ENCODE results near the gene FITM1.
"Not testable (repeated sequence)": the region's sequence is repeated elsewhere in the genome, so short reads cannot be mapped to it uniquely, and the experiment has no call there.

The FITM1 gene

GRCh38 chr14:24100197-24100981 is 30.1 kb upstream of the FITM1 start:
- Histone ChIP-seq H3K9me3 (ENCODE audit: low read length) (no peaks in the 10 kb centered on the region), H3K36me3 (ENCODE audit: insufficient read depth, low read length) (peaks cover 7% of the 10 kb centered on the region), H3K27ac (ENCODE audit: low read depth, low read length) (no peak overlapping the region), H3K27me3 (ENCODE audit: control insufficient read depth in 1 of 2, insufficient read depth in 2 of 2, low read length in 2 of 2) (no peaks in the 10 kb centered on the region), H3K4me3 (ENCODE audit: low read depth in 1 of 2, low read length in 2 of 2) (no peak overlapping the region), H3K9ac (ENCODE audit: low read length) (no peak overlapping the region), H3K4me1 (ENCODE audit: insufficient read depth, low read length) (peaks cover 5% of the 10 kb centered on the region)

GRCh38 chr14:24100982-24101494 is 29.4 kb upstream of the FITM1 start:
- no peak overlapping the region for H3K4me3 ChIP-seq (ENCODE audit: low read depth in 1 of 2, low read length in 2 of 2)
- H3K9me3 ChIP-seq (ENCODE audit: low read length) = no peaks in the 10 kb centered on the region
- H3K36me3 ChIP-seq (ENCODE audit: insufficient read depth, low read length) = peaks cover 7% of the 10 kb centered on the region
- no peak overlapping the region for H3K27ac ChIP-seq (ENCODE audit: low read depth, low read length)
- H3K4me1 ChIP-seq (ENCODE audit: insufficient read depth, low read length) = no peaks in the 10 kb centered on the region
- H3K9ac ChIP-seq (ENCODE audit: low read length) = no peak overlapping the region
- H3K27me3 ChIP-seq (ENCODE audit: control insufficient read depth in 1 of 2, insufficient read depth in 2 of 2, low read length in 2 of 2) = no peaks in the 10 kb centered on the region

GRCh38 chr14:24102357-24103048 is 28.0 kb upstream of the FITM1 start:
- Histone ChIP-seq H3K4me1 (ENCODE audit: insufficient read depth, low read length) (no peaks in the 10 kb centered on the region), H3K4me3 (ENCODE audit: low read depth in 1 of 2, low read length in 2 of 2) (no peak overlapping the region), H3K27ac (ENCODE audit: low read depth, low read length) (no peak overlapping the region), H3K9me3 (ENCODE audit: low read length) (no peaks in the 10 kb centered on the region), H3K27me3 (ENCODE audit: control insufficient read depth in 1 of 2, insufficient read depth in 2 of 2, low read length in 2 of 2) (no peaks in the 10 kb centered on the region), H3K36me3 (ENCODE audit: insufficient read depth, low read length) (peaks cover 7% of the 10 kb centered on the region), H3K9ac (ENCODE audit: low read length) (no peak overlapping the region)

GRCh38 chr14:24103451-24103850 is 27.0 kb upstream of the FITM1 start:
- no peak overlapping the region for H3K9ac ChIP-seq (ENCODE audit: low read length)
- H3K4me3 ChIP-seq (ENCODE audit: low read depth in 1 of 2, low read length in 2 of 2) = no peak overlapping the region
- H3K4me1 ChIP-seq (ENCODE audit: insufficient read depth, low read length) = peaks cover under 1% of the 10 kb centered on the region
- peaks cover 5% of the 10 kb centered on the region for H3K36me3 ChIP-seq (ENCODE audit: insufficient read depth, low read length)
- H3K9me3 ChIP-seq (ENCODE audit: low read length) = no peaks in the 10 kb centered on the region
- H3K27ac ChIP-seq (ENCODE audit: low read depth, low read length) = no peak overlapping the region
- H3K27me3 ChIP-seq (ENCODE audit: control insufficient read depth in 1 of 2, insufficient read depth in 2 of 2, low read length in 2 of 2) = no peaks in the 10 kb centered on the region

- H3K27ac ChIP-seq (ENCODE audit: low read depth, low read length); H3K36me3 ChIP-seq (ENCODE audit: insufficient read depth, low read length); H3K27me3 ChIP-seq (ENCODE audit: control insufficient read depth in 1 of 2, insufficient read depth in 2 of 2, low read length in 2 of 2); H3K9me3 ChIP-seq (ENCODE audit: low read length); H3K4me1 ChIP-seq (ENCODE audit: insufficient read depth, low read length); H3K9ac ChIP-seq (ENCODE audit: low read length); H3K4me3 ChIP-seq (ENCODE audit: low read depth in 1 of 2, low read length in 2 of 2): not testable (repeated sequence)
These were observed 24.7 kb upstream of the FITM1 start for GRCh38 chr14:24105609-24106239.

- H3K36me3 ChIP-seq (ENCODE audit: insufficient read depth, low read length) = no peaks in the 10 kb centered on the region
- H3K27ac ChIP-seq (ENCODE audit: low read depth, low read length) = no peak overlapping the region
- no peaks in the 10 kb centered on the region for H3K9me3 ChIP-seq (ENCODE audit: low read length)
- H3K9ac ChIP-seq (ENCODE audit: low read length) = no peak overlapping the region
- H3K27me3 ChIP-seq (ENCODE audit: control insufficient read depth in 1 of 2, insufficient read depth in 2 of 2, low read length in 2 of 2) = no peaks in the 10 kb centered on the region
- peaks cover 6% of the 10 kb centered on the region for H3K4me1 ChIP-seq (ENCODE audit: insufficient read depth, low read length)
- no peak overlapping the region for H3K4me3 ChIP-seq (ENCODE audit: low read depth in 1 of 2, low read length in 2 of 2)
These were observed 23.7 kb upstream of the FITM1 start for GRCh38 chr14:24106672-24107271.

GRCh38 chr14:24108336-24108874 is 22.1 kb upstream of the FITM1 start:
- H3K9ac ChIP-seq (ENCODE audit: low read length) = no peak overlapping the region
- no peaks in the 10 kb centered on the region for H3K27me3 ChIP-seq (ENCODE audit: control insufficient read depth in 1 of 2, insufficient read depth in 2 of 2, low read length in 2 of 2)
- peaks cover 9% of the 10 kb centered on the region for H3K4me1 ChIP-seq (ENCODE audit: insufficient read depth, low read length)
- H3K9me3 ChIP-seq (ENCODE audit: low read length) = no peaks in the 10 kb centered on the region
- H3K4me3 ChIP-seq (ENCODE audit: low read depth in 1 of 2, low read length in 2 of 2) = no peak overlapping the region
- H3K36me3 ChIP-seq (ENCODE audit: insufficient read depth, low read length) = no peaks in the 10 kb centered on the region
- H3K27ac ChIP-seq (ENCODE audit: low read depth, low read length) = no peak overlapping the region

- Histone ChIP-seq H3K4me3 (ENCODE audit: low read depth in 1 of 2, low read length in 2 of 2) (no peak overlapping the region), H3K27ac (ENCODE audit: low read depth, low read length) (no peak overlapping the region), H3K27me3 (ENCODE audit: control insufficient read depth in 1 of 2, insufficient read depth in 2 of 2, low read length in 2 of 2) (no peaks in the 10 kb centered on the region), H3K9me3 (ENCODE audit: low read length) (no peaks in the 10 kb centered on the region), H3K4me1 (ENCODE audit: insufficient read depth, low read length) (peaks cover 10% of the 10 kb centered on the region), H3K36me3 (ENCODE audit: insufficient read depth, low read length) (no peaks in the 10 kb centered on the region), H3K9ac (ENCODE audit: low read length) (no peak overlapping the region)
These were observed 20.4 kb upstream of the FITM1 start for GRCh38 chr14:24110060-24110459.

GRCh38 chr14:24110523-24110922 is 19.9 kb upstream of the FITM1 start:
- Histone ChIP-seq H3K27ac (ENCODE audit: low read depth, low read length) (no peak overlapping the region), H3K9me3 (ENCODE audit: low read length) (no peaks in the 10 kb centered on the region), H3K4me1 (ENCODE audit: insufficient read depth, low read length) (peaks cover 12% of the 10 kb centered on the region), H3K4me3 (ENCODE audit: low read depth in 1 of 2, low read length in 2 of 2) (no peak overlapping the region), H3K36me3 (ENCODE audit: insufficient read depth, low read length) (no peaks in the 10 kb centered on the region), H3K27me3 (ENCODE audit: control insufficient read depth in 1 of 2, insufficient read depth in 2 of 2, low read length in 2 of 2) (no peaks in the 10 kb centered on the region), H3K9ac (ENCODE audit: low read length) (no peak overlapping the region)

- H3K27ac ChIP-seq (ENCODE audit: low read depth, low read length) = peak overlapping the region; percentile 87
These were observed 17.1 kb upstream of the FITM1 start for GRCh38 chr14:24113379-24113800.

More at GRCh38 chr14:24113379-24113800, 17.1 kb upstream of the FITM1 start:
- no peaks in the 10 kb centered on the region for H3K9me3 ChIP-seq (ENCODE audit: low read length)
- H3K4me3 ChIP-seq (ENCODE audit: low read depth in 1 of 2, low read length in 2 of 2) = peak overlapping the region; percentile 82 to 84
- no peaks in the 10 kb centered on the region for H3K27me3 ChIP-seq (ENCODE audit: control insufficient read depth in 1 of 2, insufficient read depth in 2 of 2, low read length in 2 of 2)
- peaks cover 25% of the 10 kb centered on the region for H3K4me1 ChIP-seq (ENCODE audit: insufficient read depth, low read length)
- peaks cover 11% of the 10 kb centered on the region for H3K36me3 ChIP-seq (ENCODE audit: insufficient read depth, low read length)
- H3K9ac ChIP-seq (ENCODE audit: low read length) = peak overlapping the region; percentile 66

Data from muscle layer of colon (tissue), 2 donors.